Stimulated activated CD4-positive, alpha-beta T cell treated with anti-CD3 and anti-CD28 coated beads, TNF-alpha, amount 100 ng/mL, for 48 hours (primary cell): ENCODE measurements around the gene ZNF804A.
"Not testable (repeated sequence)": the region's sequence is repeated elsewhere in the genome, so short reads cannot be mapped to it uniquely, and the experiment has no call there.

Experiments
- DNase-seq, 3 donors: peaks; one replicate each; pipeline ENCODE4 v3.0.0-alpha.2; 2020; ENCODE audit warnings: low read depth in 3 of 3

The ZNF804A gene

DNA sequence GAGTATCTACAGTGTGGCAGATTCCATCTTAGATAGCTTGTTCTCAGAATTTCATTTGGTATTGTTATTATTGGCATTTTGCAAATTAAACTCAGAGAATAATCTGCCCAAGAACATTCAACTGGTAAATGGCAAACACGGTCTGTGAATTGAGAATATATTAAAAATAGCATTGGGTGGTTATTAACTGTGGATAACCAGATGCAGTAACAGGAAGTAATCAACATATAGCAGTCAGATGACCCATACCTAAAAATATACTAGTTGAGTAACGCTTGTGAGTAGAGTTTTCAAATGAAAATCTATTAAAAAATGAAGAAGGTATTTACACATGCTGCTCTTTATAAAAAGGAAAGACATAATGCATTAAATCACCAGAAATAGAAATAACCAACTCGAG lies 129.5 kb downstream of the ZNF804A start:
- no peak for DNase-seq

DNA sequence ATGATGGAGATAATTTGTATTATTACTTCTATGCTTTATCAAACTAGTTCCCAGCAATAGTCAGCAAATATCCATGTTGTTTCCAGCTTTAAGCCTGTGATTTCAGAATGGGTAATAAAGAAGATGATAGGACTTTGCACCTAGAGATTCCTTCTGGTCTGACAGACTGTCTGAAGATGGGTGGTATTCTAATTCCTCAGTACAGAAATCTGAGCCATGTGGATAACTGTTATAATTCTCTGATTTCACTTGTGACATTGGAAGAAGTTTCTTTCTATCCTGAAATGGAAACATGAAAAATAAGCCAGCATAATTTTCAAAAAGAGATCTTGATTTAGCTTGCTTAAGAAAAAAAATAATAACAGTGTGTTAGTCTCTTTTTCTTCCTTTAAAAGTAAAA lies 130.1 kb downstream of the ZNF804A start:
- no peak for DNase-seq

- no peak for DNase-seq
These were observed 131.3 kb downstream of the ZNF804A start for GRCh38 chr2:184729581-184729980.

GRCh38 chr2:184730288-184730687 lies 132.0 kb downstream of the ZNF804A start:
- no peak for DNase-seq

- DNase-seq = no peak
These were observed 136.0 kb downstream of the ZNF804A start for GRCh38 chr2:184734338-184734737.

- DNase-seq = no peak
These were observed 137.3 kb downstream of the ZNF804A start for GRCh38 chr2:184735611-184736010.

DNA sequence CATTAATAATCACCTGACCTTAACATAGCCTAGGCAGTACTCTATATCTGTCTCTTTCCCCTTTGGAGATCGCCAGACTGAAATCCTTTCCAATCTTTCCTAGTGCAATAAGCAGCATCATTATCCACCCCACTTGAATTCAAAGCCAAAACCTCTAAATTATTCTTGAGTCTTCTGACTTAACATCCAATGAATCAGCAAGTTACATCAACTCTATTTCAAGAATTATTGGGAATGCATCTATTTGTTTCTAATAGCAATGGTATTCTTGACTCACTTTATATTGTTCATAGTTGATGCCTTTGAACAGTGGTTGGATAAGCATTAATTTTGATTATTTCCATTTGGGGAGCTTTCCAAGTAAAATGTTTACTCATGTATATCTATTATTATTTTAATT lies 144.8 kb downstream of the ZNF804A start:
- DNase-seq = no peak

DNA sequence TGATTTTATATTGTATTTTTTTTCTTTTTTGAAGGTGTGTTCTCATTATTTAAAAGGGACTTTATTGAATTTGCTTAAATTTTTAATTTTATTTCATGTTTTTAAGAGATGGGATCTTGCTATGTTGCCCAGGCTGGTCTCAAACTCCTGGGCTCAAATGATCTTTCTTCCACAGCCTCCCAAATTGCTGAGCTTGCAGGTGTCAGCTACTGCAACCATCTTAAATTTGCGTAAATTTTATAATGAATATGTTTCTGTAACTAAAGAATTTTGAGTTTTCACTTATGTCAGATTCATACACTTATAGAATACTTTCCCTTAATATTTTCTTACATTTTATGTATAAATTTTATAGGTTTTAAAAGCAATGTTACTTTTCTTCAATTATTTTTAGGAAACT lies 157.8 kb downstream of the ZNF804A start:
- no peak for DNase-seq

DNA sequence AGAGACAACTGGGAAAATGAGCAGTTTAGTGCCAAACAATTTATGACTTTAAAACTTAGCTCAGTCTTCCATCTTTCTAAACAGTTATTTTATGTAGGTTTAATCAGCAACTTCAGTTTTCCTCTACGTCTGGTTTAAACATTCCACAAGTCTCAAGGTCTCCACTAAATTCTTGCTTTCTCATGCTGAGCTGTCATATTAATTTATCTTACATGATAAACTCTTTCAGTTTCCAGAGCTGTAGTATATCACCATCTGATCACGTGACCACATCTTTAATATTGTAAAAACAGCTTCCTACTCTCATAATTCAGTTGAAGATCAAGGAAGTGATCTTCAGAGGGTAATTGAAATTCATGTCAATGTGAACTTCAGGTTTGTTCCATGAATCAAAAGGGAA lies 158.6 kb downstream of the ZNF804A start:
- DNase-seq = no peak

DNA sequence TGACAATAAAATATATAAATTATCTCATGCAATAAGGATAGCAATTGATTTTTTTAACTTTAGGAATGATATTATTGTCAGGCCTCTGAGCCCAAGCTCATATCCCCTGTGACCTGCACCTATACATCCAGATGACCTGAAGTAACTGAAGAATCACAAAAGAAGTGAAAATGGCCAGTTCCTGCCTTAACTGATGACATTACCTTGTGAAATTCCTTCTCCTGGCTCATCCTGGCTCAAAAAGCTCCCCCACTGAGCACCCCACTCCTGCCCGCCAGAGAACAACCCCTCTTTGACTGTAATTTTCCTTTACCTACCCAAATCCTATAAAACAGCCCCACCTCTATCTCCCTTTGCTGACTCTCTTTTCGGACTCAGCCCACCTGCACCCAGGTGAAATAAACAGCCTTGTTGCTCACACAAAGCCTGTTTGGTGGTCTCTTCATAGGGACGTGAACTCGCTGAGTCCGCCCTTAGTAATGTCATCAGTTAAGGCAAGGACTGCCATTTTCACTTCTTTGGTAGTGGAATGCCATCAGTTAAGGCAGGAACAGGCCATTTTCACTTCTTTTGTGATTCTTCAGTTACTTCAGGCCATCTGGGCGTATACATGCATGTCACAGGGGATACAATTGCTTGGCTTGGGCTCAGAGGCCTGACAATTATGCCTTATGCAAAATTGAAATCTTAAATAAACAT lies 161.4 kb downstream of the ZNF804A start:
- DNase-seq = not testable (repeated sequence)

DNA sequence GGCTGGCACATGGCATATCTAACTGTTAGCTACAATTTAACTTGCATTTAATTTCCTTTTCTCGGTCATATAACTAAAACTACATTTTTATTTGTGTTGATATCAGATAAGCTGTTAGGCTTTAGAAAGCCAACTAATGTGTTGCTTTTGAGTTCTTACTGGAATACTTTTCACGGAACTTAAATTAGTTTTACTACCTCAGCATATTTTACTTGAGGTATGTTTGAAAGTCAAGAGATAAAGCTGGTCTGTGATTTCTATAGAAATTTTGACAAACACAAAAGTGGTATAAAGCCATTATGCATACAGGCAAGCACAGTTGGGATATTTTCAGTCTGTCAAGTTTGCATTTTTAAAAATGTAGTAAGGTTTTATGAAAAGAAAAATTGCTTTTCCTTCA lies 162.6 kb downstream of the ZNF804A start:
- no peak for DNase-seq

GRCh38 chr2:184765112-184765895 lies 167.0 kb downstream of the ZNF804A start:
- no peak for DNase-seq

- no peak for DNase-seq
These were observed 168.7 kb downstream of the ZNF804A start for GRCh38 chr2:184767059-184767458.

DNA sequence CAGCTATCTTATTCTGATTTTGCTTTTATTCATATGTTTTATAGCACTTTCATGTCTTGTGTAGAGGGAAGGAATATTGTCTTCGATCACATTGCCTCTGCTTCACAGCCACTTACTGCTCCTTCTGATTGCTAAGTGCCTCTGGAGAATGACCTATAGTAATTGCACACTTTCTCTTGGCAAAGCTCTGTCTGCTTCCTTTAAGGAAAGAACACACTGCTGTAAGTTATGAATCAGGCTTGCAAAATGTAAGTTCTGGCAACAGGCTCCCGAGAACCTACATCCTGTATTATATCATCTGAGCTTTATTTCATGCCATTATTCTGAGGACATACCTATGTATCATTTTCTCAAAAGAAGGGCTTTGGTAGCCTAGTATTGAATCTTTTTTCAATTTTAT lies 170.7 kb downstream of the ZNF804A start:
- DNase-seq = no peak

DNA sequence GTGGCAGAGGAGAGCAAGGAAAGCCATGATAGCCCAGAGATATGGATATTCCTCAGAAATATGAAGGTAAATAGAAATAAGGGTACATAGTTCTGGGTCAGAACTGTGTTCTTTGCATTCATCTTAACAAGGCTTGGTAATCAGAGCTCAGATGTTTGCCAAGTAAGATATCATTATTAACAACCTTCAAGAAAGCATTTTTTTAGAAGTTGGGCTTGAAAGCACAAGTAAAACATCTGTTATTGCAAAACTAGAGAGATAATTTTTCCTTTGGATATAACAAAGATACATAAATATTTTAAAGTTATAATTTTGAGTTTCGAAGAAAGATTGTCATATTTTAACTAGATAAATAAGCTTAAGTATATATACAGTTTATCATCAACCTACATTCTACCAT lies 171.4 kb downstream of the ZNF804A start:
- DNase-seq = no peak

DNA sequence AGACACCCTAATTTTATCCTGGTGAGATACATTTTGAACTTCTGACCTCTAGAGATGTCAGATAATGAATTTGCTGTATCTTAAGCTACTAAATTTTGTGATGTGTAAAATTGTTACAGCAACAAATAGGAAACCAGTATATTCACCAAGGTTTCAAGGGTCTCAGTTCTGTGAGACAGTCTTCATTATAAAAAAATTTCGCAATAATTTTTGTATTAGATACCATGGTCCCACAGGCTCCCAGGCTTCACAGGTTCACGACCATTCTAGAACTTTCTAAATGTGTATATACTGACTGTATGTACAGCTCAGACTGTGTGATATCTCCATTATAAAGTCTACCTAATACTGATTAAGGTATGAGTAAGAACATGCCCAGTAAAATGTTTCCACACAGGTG lies 181.4 kb downstream of the ZNF804A start:
- DNase-seq = no peak

DNA sequence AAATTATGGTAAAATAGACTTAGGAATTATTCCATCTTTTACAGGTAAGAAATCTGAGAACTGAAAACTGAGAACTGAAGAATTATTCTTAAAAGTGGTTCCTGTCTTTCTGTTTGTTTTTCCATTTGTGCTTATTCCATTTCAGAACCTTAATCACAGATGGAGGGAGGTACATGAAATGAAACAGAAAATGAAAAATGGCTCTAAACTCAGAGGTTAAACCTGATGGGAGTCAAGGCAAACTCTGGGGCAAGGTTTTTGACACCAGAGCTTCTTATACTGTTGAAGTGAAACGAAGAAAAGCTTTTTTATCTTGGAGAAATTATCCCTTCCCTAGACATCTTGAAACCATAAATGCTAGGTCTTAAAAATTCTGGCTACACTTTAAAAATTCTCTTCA lies 182.1 kb downstream of the ZNF804A start:
- no peak for DNase-seq

- DNase-seq = no peak
These were observed 182.6 kb downstream of the ZNF804A start for GRCh38 chr2:184780944-184781343.

GRCh38 chr2:184783576-184783975 lies 185.2 kb downstream of the ZNF804A start:
- no peak for DNase-seq

GRCh38 chr2:184793176-184793575 lies 194.8 kb downstream of the ZNF804A start:
- DNase-seq = no peak

GRCh38 chr2:184799379-184799778 lies 201.1 kb downstream of the ZNF804A start:
- DNase-seq = no peak

GRCh38 chr2:184814421-184814820 lies 216.1 kb downstream of the ZNF804A start:
- no peak for DNase-seq

DNA sequence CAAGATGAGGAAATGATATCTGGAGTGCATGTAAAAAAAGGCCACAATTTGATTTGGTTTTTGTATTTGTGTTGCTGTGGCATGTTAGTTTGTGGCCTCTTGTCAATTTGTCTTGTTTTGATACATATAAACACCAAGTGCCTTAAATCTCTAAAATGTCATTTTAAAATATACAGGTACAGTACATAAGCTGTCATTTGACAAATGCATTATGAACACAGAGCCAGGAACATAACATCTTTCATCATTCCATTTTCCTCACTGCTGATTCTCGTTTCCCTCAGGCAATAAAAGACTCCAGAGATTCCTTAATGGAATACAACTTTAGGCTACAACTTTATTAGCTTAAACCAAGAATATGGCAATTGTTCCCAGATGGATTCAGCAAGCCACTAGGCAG lies 217.5 kb downstream of the ZNF804A start:
- DNase-seq = no peak
